G401.6 (cell line): ENCODE results near the gene STX16.

Experiments used
- FAIRE-seq: peaks from 2 replicates; lab custom pipeline; 2012; peaks lifted over from hg19 to GRCh38; lab: Jason Lieb, UNC

Gene STX16

DNA sequence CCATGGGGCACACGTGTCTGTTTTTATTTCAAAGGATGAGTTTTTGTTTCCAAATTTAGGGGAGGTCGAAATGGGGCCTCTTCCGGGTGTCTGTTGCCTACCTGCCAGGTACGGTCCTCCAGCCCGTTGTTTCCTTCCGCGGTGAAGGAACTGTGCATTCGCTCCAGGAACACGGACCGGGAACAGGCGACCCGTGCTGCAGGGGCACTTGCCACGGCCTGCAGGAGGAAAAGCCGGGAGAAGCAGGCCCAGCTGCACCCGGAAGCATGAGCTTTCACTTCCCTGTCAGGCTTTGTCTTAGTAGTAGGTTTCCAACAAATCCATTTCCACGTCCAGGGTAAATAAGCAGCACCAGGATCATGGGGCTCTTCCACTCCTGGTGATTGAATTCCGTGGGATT, 24.6 kb downstream of the STX16 start:
- FAIRE-seq, result no peak

DNA sequence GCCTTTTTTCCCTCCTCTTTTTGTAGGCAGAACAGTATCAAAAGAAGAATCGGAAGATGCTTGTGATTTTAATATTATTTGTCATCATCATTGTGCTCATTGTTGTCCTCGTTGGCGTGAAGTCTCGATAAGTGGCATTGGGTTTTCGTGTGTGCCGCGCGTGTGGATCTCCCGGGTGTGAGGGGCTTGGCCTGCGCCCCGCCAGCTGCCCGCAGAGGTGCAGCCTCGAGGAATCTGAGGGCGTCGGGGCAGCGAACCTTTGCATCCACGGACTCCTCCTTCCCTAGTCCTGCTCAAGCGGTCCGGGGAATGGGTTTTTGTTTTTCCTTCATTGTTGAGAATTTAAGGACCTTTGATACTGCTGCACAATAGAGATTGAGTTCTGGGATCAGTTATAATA, 25.1 kb downstream of the STX16 start:
- no peak for FAIRE-seq

DNA sequence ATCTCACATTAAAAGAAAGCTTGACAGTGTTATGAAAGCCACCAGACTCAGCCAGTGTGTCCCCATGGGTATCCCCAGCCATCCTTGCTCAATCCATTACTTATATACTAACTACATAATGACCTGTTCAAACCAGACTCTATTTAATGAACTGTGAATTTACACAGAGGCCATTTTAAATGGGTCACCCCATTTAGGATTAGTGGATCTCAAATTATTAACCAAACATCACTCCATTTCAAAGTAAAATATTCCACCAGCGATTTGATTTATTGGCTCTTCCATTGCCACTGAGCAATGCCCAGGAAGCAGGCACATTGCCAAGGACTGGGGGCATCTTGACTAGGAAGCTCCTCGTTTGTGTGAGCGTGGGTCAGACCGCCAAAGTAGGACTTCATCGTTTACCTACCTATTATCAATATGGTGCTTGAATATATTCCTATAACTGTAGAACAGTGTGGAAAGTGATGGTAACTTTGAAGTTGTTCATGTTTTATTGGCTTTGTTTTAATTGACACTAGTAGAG, 26.1 kb downstream of the STX16 start:
- no peak for FAIRE-seq

GRCh38 chr20:58677808-58678207, 26.7 kb downstream of the STX16 start:
- FAIRE-seq, result no peak

GRCh38 chr20:58678806-58679205, 27.7 kb downstream of the STX16 start:
- no peak for FAIRE-seq

- no peak for FAIRE-seq
Observed at GRCh38 chr20:58682656-58683531, 31.8 kb downstream of the STX16 start.

DNA sequence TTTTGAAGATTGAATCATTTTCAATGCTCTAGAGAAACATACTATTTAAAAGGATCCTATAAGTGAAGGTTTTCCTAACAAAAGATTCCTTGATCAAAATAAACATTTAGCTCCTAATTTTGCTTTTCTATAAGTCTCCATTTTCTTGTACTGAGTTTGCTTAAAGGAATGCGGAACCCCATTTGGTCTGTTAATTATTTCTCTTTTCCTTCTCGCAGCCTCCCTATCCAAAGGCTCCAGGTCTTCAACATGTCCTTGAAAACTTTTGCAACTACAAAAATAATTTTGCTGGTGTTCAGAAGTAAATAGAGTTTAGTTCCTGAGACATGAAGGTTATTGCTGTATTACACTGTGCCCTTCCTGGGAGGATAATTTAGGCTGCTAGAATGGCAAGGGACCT, 33.2 kb downstream of the STX16 start:
- no peak for FAIRE-seq

- FAIRE-seq, result no peak
Observed at GRCh38 chr20:58685988-58686387, 34.9 kb downstream of the STX16 start.

DNA sequence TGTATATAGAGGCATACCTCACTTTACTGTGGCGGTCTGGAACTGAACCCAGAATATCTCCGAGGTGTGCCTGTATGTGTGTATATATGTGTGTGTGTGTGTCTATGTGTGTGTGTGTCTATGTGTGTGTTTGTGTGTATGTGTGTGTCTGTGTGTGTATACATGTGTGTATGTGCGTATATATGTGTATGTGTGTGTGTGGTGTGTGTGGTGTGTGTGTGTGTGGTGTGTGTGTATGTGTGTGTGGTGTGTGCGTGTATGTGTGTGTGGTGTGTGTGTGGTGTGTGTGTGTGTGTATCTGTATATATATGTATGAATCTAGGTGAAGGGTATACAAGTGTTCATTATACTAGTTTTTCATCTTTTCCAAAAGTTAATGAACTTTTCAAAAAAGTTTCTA, 37.3 kb downstream of the STX16 start:
- FAIRE-seq, result no peak

DNA sequence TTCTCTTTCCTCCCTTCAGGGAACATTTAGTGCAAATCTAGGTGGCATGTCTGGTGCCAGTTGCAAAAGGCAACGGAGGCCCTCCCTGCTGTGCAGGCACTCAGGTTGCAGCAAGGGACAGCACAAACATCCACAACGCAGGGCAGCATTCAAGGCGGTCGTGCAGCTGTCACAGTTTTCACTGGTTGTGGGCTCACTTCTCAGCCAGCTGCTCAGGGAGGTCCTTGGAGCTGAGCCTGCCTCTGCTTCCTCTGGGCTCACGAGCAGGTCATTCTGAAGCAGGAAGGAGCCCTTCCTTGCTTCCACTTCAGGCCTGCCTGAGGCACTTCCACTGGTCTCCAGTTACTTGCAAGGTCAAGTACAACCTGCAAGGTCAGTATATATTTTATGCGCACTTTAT, 37.8 kb downstream of the STX16 start:
- FAIRE-seq, result no peak

DNA sequence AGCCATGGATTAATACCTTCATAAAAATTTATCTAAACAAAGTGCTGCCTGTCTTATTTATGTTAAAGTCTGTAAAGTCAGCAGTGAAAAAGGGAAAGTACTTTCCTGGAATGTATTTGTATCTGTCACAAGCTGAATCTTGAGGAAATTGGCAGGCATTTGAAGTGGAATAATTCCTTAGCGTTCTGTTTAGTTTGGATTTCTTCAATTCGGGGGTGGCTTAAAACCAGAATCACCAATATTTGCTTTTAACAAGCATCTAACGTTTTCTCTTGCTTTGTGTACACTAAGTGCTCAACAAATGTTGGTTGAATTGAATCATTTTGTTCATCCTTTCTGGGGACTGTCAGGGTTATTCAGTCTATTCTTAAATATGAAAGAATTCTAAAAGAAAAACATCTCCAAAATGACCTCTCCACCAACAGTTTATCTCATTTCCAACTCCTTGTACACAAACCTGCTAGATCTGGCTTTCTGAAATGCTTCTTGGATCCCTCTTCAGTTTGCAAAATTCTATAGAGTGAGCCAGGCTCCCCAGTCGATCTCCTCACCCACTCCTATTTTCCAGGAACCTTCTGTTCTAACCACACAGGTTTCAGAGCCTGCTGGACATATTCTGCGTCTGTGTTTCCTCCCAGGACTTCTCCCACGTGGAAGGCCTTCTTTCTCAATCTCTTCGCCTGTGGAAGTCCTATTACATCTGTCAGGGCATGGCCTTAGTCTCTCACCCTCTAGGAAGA, 39.5 kb downstream of the STX16 start:
- FAIRE-seq, result no peak

- no peak for FAIRE-seq
Observed at GRCh38 chr20:58691773-58692578, 40.9 kb downstream of the STX16 start.

- no peak for FAIRE-seq
Observed at GRCh38 chr20:58692579-58693225, 41.6 kb downstream of the STX16 start, which contains the start of gene NPEPL1. TSS of gene NPEPL1 (plus strand) at chr20:58692800. CDS start at chr20:58692901, 101 bp downstream.

DNA sequence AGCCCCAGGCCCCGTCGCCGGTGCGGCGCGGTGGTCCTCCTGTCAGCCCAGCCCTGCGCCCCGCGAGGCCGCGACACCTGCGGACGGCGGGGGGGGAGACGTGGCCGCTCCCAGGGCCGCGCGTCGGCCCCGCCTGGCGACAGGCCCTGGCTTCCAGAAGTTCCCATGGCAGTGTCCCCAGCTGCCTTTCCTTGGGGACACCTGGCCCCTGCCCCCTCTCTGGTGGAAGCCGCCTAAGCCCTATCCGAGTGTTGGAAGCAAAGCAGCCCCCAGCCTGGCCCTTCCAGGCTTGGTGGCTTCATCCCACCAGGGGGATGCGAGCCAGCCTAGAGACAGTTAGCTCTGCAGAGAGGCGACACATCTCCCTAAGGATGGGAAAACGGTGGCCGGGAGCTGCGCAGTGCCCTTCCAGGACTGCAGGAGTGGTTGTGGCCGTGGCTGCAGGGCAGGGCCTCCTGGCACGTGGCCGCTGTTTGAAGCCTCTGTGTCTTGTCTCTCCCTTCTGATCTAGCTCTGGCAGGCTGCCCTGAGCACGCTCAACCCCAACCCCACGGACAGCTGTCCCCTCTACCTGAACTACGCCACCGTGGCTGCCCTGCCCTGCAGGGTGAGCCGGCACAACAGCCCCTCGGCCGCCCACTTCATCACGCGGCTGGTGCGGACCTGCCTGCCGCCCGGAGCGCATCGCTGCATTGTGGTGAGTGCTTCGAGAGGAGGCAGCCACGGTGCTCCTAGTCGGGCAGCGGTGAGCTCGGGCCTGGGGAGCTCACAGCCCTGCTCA, 42.3 kb downstream of the STX16 start:
- no peak for FAIRE-seq

GRCh38 chr20:58694241-58695083, 43.4 kb downstream of the STX16 start:
- no peak for FAIRE-seq

DNA sequence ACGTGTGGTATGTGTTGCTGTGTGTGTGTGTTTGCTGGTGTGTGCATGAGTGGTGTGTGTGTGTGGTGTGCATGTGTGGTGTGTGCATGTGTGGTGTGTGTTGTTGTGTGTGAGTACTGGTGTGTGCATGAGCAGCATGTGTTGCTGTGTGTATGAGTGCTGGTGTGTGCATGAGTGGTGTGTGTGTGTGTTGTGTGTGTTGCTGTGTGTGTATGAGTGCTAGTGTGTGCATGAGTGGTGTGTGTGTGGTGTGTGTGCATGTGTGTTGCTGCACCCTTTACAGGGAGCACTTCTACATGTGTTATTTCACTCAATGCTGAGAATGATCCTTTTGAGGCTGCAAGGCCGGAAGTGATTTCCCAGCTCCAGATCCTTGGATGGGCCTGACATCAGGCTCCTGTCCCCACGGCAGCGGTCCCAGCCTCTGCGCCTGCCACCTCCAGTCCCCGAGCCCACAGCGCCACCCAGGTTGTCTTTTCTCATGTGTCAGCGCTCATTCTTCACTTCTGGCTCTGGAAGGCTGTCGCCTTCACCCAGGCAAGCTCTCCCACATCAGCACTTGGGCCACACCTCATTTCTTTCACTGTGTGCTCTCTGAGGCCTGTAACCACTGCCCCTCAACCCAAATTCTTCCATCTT, 44.1 kb downstream of the STX16 start:
- no peak for FAIRE-seq

DNA sequence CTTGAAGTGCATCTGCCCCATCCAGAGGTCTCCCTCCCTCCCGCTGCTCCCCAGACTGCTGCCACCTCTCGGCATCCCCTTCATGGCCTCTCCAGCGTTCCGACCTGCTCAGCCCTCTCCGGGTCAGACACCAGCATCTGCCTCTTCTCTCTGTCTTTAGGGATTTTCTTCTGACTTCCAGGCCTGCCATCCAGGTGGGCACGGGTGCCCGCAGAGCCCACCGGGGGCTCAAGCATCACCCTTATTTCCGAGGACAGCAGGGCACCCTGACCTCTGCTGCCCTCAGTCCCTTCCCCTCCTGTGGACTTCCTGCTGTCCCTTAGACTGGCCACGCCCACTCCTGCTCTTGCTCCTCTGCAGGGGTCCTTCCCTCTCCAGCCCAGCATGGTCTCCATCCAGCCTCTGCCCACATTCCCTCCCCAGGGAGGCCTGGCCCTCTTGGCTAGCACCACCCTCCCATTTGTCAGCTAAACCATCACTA, 44.9 kb downstream of the STX16 start:
- no peak for FAIRE-seq

DNA sequence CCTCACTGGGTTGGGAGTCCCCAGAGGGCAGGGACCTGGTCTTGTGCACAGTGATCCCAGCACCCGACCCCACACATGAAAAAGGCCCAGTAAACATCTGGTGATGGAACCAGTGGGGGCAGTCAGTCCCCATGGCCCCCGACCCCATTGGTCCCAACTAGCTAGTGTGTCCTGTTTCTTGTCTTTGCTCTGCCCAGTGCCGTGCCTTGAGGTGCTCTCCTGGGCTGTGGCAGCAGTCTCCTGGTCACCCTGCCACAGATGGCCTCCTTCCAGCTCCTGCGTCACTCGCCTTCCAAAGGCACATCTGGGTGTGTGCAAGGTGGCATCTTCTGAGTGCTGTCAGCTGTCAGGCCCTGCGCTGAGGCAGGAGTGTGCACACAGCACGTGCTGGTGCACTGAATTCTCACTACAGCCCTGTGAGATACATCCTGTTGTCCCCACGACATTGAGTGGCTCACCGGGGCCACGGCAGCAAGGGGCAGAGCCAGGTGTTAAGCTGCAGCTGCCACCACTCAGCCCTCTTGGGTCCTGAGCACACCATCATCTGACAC, 45.4 kb downstream of the STX16 start:
- no peak for FAIRE-seq

- FAIRE-seq, result no peak
Observed at GRCh38 chr20:58697201-58697866, 46.3 kb downstream of the STX16 start.
